HEK293 (cell line): ENCODE results near the gene ACP7.
A peak's percentile ranks its signal among the peaks of the same experiment; 100 is the strongest.

Experiments
- FEZF1 ChIP-seq: fragments of 450-650 bp; formaldehyde crosslinking; IDR thresholded peaks from 2 replicates; pipeline ENCODE4 v1.5.1; 2016; ENCODE audit warnings: missing biosample characterization, missing genetic modification characterization
- GLI4 ChIP-seq: fragments of 450-650 bp; formaldehyde crosslinking; IDR thresholded peaks from 2 replicates; pipeline ENCODE4 v1.5.1; 2016; ENCODE audit warnings: missing biosample characterization, missing genetic modification characterization
- INSM2 ChIP-seq: fragments of 450-650 bp; formaldehyde crosslinking; IDR thresholded peaks from 2 replicates; pipeline ENCODE4 v1.5.1; 2016; ENCODE audit warnings: missing biosample characterization, missing genetic modification characterization
- KLF1 ChIP-seq: fragments of 450-650 bp; formaldehyde crosslinking; IDR thresholded peaks from 2 replicates; pipeline ENCODE4 v1.5.1; 2016; ENCODE audit warnings: missing biosample characterization, missing genetic modification characterization
- RBAK ChIP-seq: fragments of 450-650 bp; formaldehyde crosslinking; IDR thresholded peaks from 2 replicates; pipeline ENCODE4 v1.5.1; 2016; ENCODE audit warnings: missing biosample characterization, missing genetic modification characterization
- ZEB2 ChIP-seq: fragments of 450-650 bp; formaldehyde crosslinking; IDR thresholded peaks from 2 replicates; pipeline ENCODE4 v1.5.1; 2016; ENCODE audit warnings: missing biosample characterization, missing genetic modification characterization
- ZNF114 ChIP-seq: fragments of 450-650 bp; formaldehyde crosslinking; IDR thresholded peaks from 2 replicates; pipeline ENCODE4 v1.5.0; 2017; ENCODE audit warnings: missing biosample characterization, missing genetic modification characterization
- ZNF146 ChIP-seq: fragments of 450-650 bp; formaldehyde crosslinking; IDR thresholded peaks from 2 replicates; pipeline ENCODE4 v1.5.1; 2016; ENCODE audit warnings: missing biosample characterization, missing genetic modification characterization
- ZNF174 ChIP-seq: fragments of 450-650 bp; formaldehyde crosslinking; IDR thresholded peaks from 2 replicates; pipeline ENCODE4 v1.5.0; 2017; ENCODE audit warnings: missing biosample characterization, mild to moderate bottlenecking, missing genetic modification characterization
- ZNF202 ChIP-seq: fragments of 450-650 bp; formaldehyde crosslinking; IDR thresholded peaks from 2 replicates; pipeline ENCODE4 v1.5.1; 2016; ENCODE audit warnings: missing biosample characterization, missing genetic modification characterization, borderline replicate concordance
- ZNF24 ChIP-seq: fragments of 450-650 bp; formaldehyde crosslinking; IDR thresholded peaks from 2 replicates; pipeline ENCODE4 v1.5.1; 2016; ENCODE audit warnings: missing biosample characterization, missing genetic modification characterization
- ZNF398 ChIP-seq: fragments of 450-650 bp; formaldehyde crosslinking; IDR thresholded peaks from 2 replicates; pipeline ENCODE4 v1.5.1; 2017; ENCODE audit warnings: missing biosample characterization, missing genetic modification characterization
- ZNF404 ChIP-seq: fragments of 450-650 bp; formaldehyde crosslinking; IDR thresholded peaks from 2 replicates; pipeline ENCODE4 v1.5.1; 2017; ENCODE audit warnings: missing biosample characterization, missing genetic modification characterization
- ZNF433 ChIP-seq: fragments of 450-650 bp; formaldehyde crosslinking; IDR thresholded peaks from 2 replicates; pipeline ENCODE4 v1.5.1; 2016; ENCODE audit warnings: missing biosample characterization, missing genetic modification characterization, low read depth
- ZNF548 ChIP-seq: fragments of 450-650 bp; formaldehyde crosslinking; IDR thresholded peaks from 2 replicates; pipeline ENCODE4 v1.5.1; 2016; ENCODE audit warnings: missing biosample characterization, missing genetic modification characterization
- ZNF610 ChIP-seq: fragments of 450-650 bp; formaldehyde crosslinking; IDR thresholded peaks from 2 replicates; pipeline ENCODE4 v1.5.1; 2016; ENCODE audit warnings: missing biosample characterization, missing genetic modification characterization, borderline replicate concordance
- ZNF621 ChIP-seq: fragments of 450-650 bp; formaldehyde crosslinking; IDR thresholded peaks from 2 replicates; pipeline ENCODE4 v1.5.1; 2017; ENCODE audit warnings: missing biosample characterization, missing genetic modification characterization
- ZNF629 ChIP-seq: fragments of 450-650 bp; formaldehyde crosslinking; IDR thresholded peaks from 2 replicates; pipeline ENCODE4 v1.5.1; 2017; ENCODE audit warnings: missing biosample characterization, missing genetic modification characterization
- ZNF654 ChIP-seq: fragments of 450-650 bp; formaldehyde crosslinking; IDR thresholded peaks from 2 replicates; pipeline ENCODE4 v1.5.1; 2016; ENCODE audit warnings: low read depth, missing biosample characterization, missing genetic modification characterization
- ZNF660 ChIP-seq: fragments of 450-650 bp; IDR thresholded peaks from 2 replicates; pipeline ENCODE4 v1.5.1; 2018; ENCODE audit warnings: missing biosample characterization, mild to moderate bottlenecking, missing genetic modification characterization
- ZNF76 ChIP-seq: fragments of 450-650 bp; formaldehyde crosslinking; IDR thresholded peaks from 2 replicates; pipeline ENCODE4; 2016; ENCODE audit warnings: low read depth, missing biosample characterization, missing genetic modification characterization, borderline replicate concordance
- ZSCAN23 ChIP-seq: fragments of 450-650 bp; formaldehyde crosslinking; IDR thresholded peaks from 2 replicates; pipeline ENCODE4 v1.5.1; 2016; ENCODE audit warnings: missing biosample characterization, missing genetic modification characterization
- ZSCAN30 ChIP-seq: fragments of 450-650 bp; IDR thresholded peaks from 2 replicates; pipeline ENCODE4 v1.5.1; 2018; ENCODE audit warnings: missing biosample characterization, mild to moderate bottlenecking, missing genetic modification characterization, moderate library complexity
- ZSCAN5A ChIP-seq: fragments of 450-650 bp; formaldehyde crosslinking; IDR thresholded peaks from 2 replicates; pipeline ENCODE4 v1.5.1; 2016; ENCODE audit warnings: missing biosample characterization, missing genetic modification characterization
- TF ChIP-seq, protein P1 (sequence below): fragments of 450-650 bp; IDR thresholded peaks from 2 replicates; pipeline ENCODE4 v1.5.1; 2018; ENCODE audit warnings: missing biosample characterization, mild to moderate bottlenecking, missing genetic modification characterization
- TF ChIP-seq, protein P2 (sequence below): fragments of 450-650 bp; formaldehyde crosslinking; optimal IDR thresholded peaks from 2 replicates; pipeline ENCODE3; 2016; ENCODE audit warnings: missing biosample characterization, mild to moderate bottlenecking, missing genetic modification characterization
- TF ChIP-seq, protein P3 (sequence below): IDR thresholded peaks from 2 replicates; pipeline ENCODE4 v1.6.1; 2011; ENCODE audit warnings: mild to moderate bottlenecking, low read depth, low read length, borderline replicate concordance
- TF ChIP-seq, protein P4 (sequence below): fragments of 450-650 bp; formaldehyde crosslinking; IDR thresholded peaks from 2 replicates; pipeline ENCODE4 v1.5.1; 2016; ENCODE audit warnings: missing biosample characterization, missing genetic modification characterization
- TF ChIP-seq, protein P5 (sequence below): fragments of 450-650 bp; formaldehyde crosslinking; IDR thresholded peaks from 2 replicates; pipeline ENCODE4 v1.5.1; 2016; ENCODE audit warnings: missing biosample characterization, missing genetic modification characterization

ACP7 gene

GRCh38 chr19:39125199-39125553, 41.0 kb downstream of the ACP7 start (continued):
- no peak for TF ChIP-seq KLF1
- TF ChIP-seq ZNF24 (tag by site-specific recombination), result peak; percentile 85
- TF ChIP-seq ZNF660, result peak; percentile 89
- no peak for TF ChIP-seq RBAK (tag by site-specific recombination)
- no peak for TF ChIP-seq ZNF433 (tag by site-specific recombination)
- TF ChIP-seq ZNF174 (tag by site-specific recombination), result no peak; the same call in 1 of the 2 replicates
- TF ChIP-seq ZEB2 (tag by site-specific recombination), result no peak
- TF ChIP-seq ZNF654, result no peak; the same call in 1 of the 2 replicates
- 0 out of 2 replicates have a peak, but pooled peaks have one; percentile 48 for TF ChIP-seq ZSCAN5A
- no peak for TF ChIP-seq ZNF404 (tag by site-specific recombination)
- TF ChIP-seq INSM2, result no peak
- TF ChIP-seq, protein P1, sequence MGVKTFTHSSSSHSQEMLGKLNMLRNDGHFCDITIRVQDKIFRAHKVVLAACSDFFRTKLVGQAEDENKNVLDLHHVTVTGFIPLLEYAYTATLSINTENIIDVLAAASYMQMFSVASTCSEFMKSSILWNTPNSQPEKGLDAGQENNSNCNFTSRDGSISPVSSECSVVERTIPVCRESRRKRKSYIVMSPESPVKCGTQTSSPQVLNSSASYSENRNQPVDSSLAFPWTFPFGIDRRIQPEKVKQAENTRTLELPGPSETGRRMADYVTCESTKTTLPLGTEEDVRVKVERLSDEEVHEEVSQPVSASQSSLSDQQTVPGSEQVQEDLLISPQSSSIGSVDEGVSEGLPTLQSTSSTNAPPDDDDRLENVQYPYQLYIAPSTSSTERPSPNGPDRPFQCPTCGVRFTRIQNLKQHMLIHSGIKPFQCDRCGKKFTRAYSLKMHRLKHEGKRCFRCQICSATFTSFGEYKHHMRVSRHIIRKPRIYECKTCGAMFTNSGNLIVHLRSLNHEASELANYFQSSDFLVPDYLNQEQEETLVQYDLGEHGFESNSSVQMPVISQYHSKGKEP (tag by site-specific recombination), result peak; percentile 56
- TF ChIP-seq, protein P2, sequence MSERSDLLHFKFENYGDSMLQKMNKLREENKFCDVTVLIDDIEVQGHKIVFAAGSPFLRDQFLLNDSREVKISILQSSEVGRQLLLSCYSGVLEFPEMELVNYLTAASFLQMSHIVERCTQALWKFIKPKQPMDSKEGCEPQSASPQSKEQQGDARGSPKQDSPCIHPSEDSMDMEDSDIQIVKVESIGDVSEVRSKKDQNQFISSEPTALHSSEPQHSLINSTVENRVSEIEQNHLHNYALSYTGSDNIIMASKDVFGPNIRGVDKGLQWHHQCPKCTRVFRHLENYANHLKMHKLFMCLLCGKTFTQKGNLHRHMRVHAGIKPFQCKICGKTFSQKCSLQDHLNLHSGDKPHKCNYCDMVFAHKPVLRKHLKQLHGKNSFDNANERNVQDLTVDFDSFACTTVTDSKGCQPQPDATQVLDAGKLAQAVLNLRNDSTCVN (tag by site-specific recombination), result no peak
- TF ChIP-seq ZSCAN23, result peak; percentile 35; the same call in 1 of the 2 replicates
- TF ChIP-seq ZNF610 (tag by site-specific recombination), result peak; percentile 72; the same call in 1 of the 2 replicates
- no peak for TF ChIP-seq ZNF398
- no peak for TF ChIP-seq ZNF548 (tag by site-specific recombination)
- TF ChIP-seq ZNF146 (tag by site-specific recombination), result no peak
- TF ChIP-seq, protein P3, sequence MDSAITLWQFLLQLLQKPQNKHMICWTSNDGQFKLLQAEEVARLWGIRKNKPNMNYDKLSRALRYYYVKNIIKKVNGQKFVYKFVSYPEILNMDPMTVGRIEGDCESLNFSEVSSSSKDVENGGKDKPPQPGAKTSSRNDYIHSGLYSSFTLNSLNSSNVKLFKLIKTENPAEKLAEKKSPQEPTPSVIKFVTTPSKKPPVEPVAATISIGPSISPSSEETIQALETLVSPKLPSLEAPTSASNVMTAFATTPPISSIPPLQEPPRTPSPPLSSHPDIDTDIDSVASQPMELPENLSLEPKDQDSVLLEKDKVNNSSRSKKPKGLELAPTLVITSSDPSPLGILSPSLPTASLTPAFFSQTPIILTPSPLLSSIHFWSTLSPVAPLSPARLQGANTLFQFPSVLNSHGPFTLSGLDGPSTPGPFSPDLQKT, result no peak
- TF ChIP-seq ZNF76 (tag by site-specific recombination), result 0 out of 2 replicates have a peak, but pooled peaks have one; percentile 30
- no peak for TF ChIP-seq GLI4 (tag by site-specific recombination)
- TF ChIP-seq, protein P4, sequence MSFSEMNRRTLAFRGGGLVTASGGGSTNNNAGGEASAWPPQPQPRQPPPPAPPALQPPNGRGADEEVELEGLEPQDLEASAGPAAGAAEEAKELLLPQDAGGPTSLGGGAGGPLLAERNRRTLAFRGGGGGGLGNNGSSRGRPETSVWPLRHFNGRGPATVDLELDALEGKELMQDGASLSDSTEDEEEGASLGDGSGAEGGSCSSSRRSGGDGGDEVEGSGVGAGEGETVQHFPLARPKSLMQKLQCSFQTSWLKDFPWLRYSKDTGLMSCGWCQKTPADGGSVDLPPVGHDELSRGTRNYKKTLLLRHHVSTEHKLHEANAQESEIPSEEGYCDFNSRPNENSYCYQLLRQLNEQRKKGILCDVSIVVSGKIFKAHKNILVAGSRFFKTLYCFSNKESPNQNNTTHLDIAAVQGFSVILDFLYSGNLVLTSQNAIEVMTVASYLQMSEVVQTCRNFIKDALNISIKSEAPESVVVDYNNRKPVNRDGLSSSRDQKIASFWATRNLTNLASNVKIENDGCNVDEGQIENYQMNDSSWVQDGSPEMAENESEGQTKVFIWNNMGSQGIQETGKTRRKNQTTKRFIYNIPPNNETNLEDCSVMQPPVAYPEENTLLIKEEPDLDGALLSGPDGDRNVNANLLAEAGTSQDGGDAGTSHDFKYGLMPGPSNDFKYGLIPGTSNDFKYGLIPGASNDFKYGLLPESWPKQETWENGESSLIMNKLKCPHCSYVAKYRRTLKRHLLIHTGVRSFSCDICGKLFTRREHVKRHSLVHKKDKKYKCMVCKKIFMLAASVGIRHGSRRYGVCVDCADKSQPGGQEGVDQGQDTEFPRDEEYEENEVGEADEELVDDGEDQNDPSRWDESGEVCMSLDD (tag by site-specific recombination), result peak; percentile 49; the same call in 1 of the 2 replicates
- no peak for TF ChIP-seq ZNF621
- TF ChIP-seq, protein P5, sequence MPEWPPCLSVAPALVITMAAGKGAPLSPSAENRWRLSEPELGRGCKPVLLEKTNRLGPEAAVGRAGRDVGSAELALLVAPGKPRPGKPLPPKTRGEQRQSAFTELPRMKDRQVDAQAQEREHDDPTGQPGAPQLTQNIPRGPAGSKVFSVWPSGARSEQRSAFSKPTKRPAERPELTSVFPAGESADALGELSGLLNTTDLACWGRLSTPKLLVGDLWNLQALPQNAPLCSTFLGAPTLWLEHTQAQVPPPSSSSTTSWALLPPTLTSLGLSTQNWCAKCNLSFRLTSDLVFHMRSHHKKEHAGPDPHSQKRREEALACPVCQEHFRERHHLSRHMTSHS (tag by site-specific recombination), result no peak
- peak; percentile 2; the same call in 1 of the 2 replicates for TF ChIP-seq ZNF629 (tag by site-specific recombination)
- TF ChIP-seq ZNF114 (tag by site-specific recombination), result no peak
- peak; percentile 95 for TF ChIP-seq ZSCAN30 (tag by site-specific recombination)
- TF ChIP-seq FEZF1 (tag by site-specific recombination), result no peak
- TF ChIP-seq ZNF202 (tag by site-specific recombination), result no peak
